G401.6 (cell line): Measurements from ENCODE around the gene PTPRC.

Experiments used
- FAIRE-seq: peaks from 2 replicates; lab custom pipeline; 2012; peaks lifted over from hg19 to GRCh38; lab: Jason Lieb, UNC

The PTPRC gene

GRCh38 chr1:198761859-198762616, 123.2 kb downstream of the PTPRC start:
- no peak for FAIRE-seq

GRCh38 chr1:198763298-198763714, 124.5 kb downstream of the PTPRC start:
- no peak for FAIRE-seq

- no peak for FAIRE-seq
Measured at GRCh38 chr1:198764748-198765147, 125.9 kb downstream of the PTPRC start.

- no peak for FAIRE-seq
Measured at GRCh38 chr1:198765416-198765815, 126.6 kb downstream of the PTPRC start.

GRCh38 chr1:198771563-198772153, 132.8 kb downstream of the PTPRC start:
- peak; percentile 3 for FAIRE-seq

- FAIRE-seq: no peak
Measured at GRCh38 chr1:198772626-198773025, 133.8 kb downstream of the PTPRC start.

- no peak for FAIRE-seq
Measured at GRCh38 chr1:198773030-198773429, 134.2 kb downstream of the PTPRC start.

GRCh38 chr1:198773523-198773922, 134.7 kb downstream of the PTPRC start:
- no peak for FAIRE-seq

- FAIRE-seq: no peak
Measured at GRCh38 chr1:198774421-198774820, 135.6 kb downstream of the PTPRC start.

GRCh38 chr1:198775606-198776005, 136.8 kb downstream of the PTPRC start:
- no peak for FAIRE-seq

- FAIRE-seq: no peak
Measured at GRCh38 chr1:198776602-198777029, 137.8 kb downstream of the PTPRC start.

GRCh38 chr1:198778049-198778448, 139.2 kb downstream of the PTPRC start:
- no peak for FAIRE-seq

GRCh38 chr1:198780376-198780775, 141.5 kb downstream of the PTPRC start:
- no peak for FAIRE-seq

- no peak for FAIRE-seq
Measured at GRCh38 chr1:198788561-198789064, 149.8 kb downstream of the PTPRC start.

GRCh38 chr1:198793714-198794113, 154.9 kb downstream of the PTPRC start:
- FAIRE-seq: no peak

- FAIRE-seq: no peak
Measured at GRCh38 chr1:198794498-198794897, 155.7 kb downstream of the PTPRC start.

GRCh38 chr1:198797656-198798055, 158.8 kb downstream of the PTPRC start:
- no peak for FAIRE-seq

- no peak for FAIRE-seq
Measured at GRCh38 chr1:198798923-198799386, 160.1 kb downstream of the PTPRC start.

GRCh38 chr1:198805498-198806151, 166.8 kb downstream of the PTPRC start:
- no peak for FAIRE-seq

- no peak for FAIRE-seq
Measured at GRCh38 chr1:198806861-198807260, 168.0 kb downstream of the PTPRC start.
